ENCODE results near the gene S100A14. TPM values are rescaled to one million over a fixed set of nuclear protein-coding genes. Genes with fewer than 3 reads are reported as not detected.

S100A14 gene
- total RNA-seq, 1 donor from 2014 or later = 43.8 TPM

GRCh38 chr1:153565529-153566374 is 50.4 kb downstream of the S100A14 start, which contains the start of gene S100A2:
TSS of gene S100A2 (minus strand) at chr1:153565844. CDS start at chr1:153563877, 1,967 bp downstream.
- peak; percentile 88 for DNase-seq (ENCODE audit: low read depth)
- peak within 1 kb of the TSS; percentile 36 for H3K4me3 ChIP-seq (ENCODE audit: low read depth, low read length)
- no peak for TF ChIP-seq CTCF (conservative IDR thresholded peaks at IDR 0.05; ENCODE audit: low read depth, low read length)

Other genes starting within 250 kb of the S100A14 start
- not detected in 2 replicates for gene S100A12, start 240.7 kb downstream of the S100A14 start, total RNA-seq
- gene S100A8, start 225.3 kb downstream of the S100A14 start, total RNA-seq = not detected in 2 replicates
- gene S100A7A, start 199.8 kb downstream of the S100A14 start, total RNA-seq = not detected in 2 replicates
- not detected in 2 replicates for gene S100A7, start 155.7 kb downstream of the S100A14 start, total RNA-seq
- gene S100A6, start 80.3 kb downstream of the S100A14 start, total RNA-seq = 1,217 and 1,569 TPM in 2 replicates
- 2.7 and 4.0 TPM in 2 replicates for gene S100A5, start 75.4 kb downstream of the S100A14 start, total RNA-seq
- 31.2 and 33.8 TPM in 2 replicates for gene S100A4, start 70.5 kb downstream of the S100A14 start, total RNA-seq
- gene S100A3, start 67.1 kb downstream of the S100A14 start, total RNA-seq = 10.2 and 27.6 TPM in 2 replicates
- gene S100A2, start 50.5 kb downstream of the S100A14 start, total RNA-seq = 24.8 and 25.6 TPM in 2 replicates
- 832 and 1,016 TPM in 2 replicates for gene S100A16, start 3.2 kb downstream of the S100A14 start, total RNA-seq
- 186 and 345 TPM in 2 replicates for gene S100A13, start 11.2 kb upstream of the S100A14 start, total RNA-seq
- gene S100A1, start 12.1 kb upstream of the S100A14 start, total RNA-seq = 1.3 and 16.5 TPM in 2 replicates
- 53.0 and 64.7 TPM in 2 replicates for gene CHTOP, start 17.7 kb upstream of the S100A14 start, total RNA-seq
- gene SNAPIN, start 42.4 kb upstream of the S100A14 start, total RNA-seq = 59.8 and 79.9 TPM in 2 replicates
- gene ILF2, start 54.7 kb upstream of the S100A14 start, total RNA-seq = 295 and 370 TPM in 2 replicates
- 0.72 and 0.92 TPM in 2 replicates for gene NPR1, start 62.4 kb upstream of the S100A14 start, total RNA-seq
- 23.2 and 30.3 TPM in 2 replicates for gene INTS3, start 111.7 kb upstream of the S100A14 start, total RNA-seq
- 5.1 and 6.5 TPM in 2 replicates for gene SLC27A3, start 159.1 kb upstream of the S100A14 start, total RNA-seq

All from epithelial cell of proximal tubule (primary cell).